Neutrophil (primary cell): ENCODE measurements around the gene SNX9.
"Not testable (repeated sequence)": the region's sequence is repeated elsewhere in the genome, so short reads cannot be mapped to it uniquely, and the experiment has no call there.

Experiments used
- H3K27ac ChIP-seq: fragments of 200-600 bp; sonication (generic); 2 replicates; pipeline ENCODE4 v1.5.1; 2016; ENCODE audit warnings: mild to moderate bottlenecking, moderate library complexity
- H3K27me3 ChIP-seq: fragments of 200-600 bp; sonication (generic); 2 replicates; pipeline ENCODE4 v1.6.0; 2016; ENCODE audit warnings: mild to moderate bottlenecking
- H3K36me3 ChIP-seq: fragments of 200-600 bp; sonication (generic); 2 replicates; pipeline ENCODE4 v1.5.1; 2017
- H3K4me1 ChIP-seq, 2 experiments: fragments of 200-600 bp in 1 of 2; sonication (generic) in 1 of 2; 1 replicate in 1 of 2; 2 replicates in 1 of 2; pipeline versions ENCODE4 v1.5.1 to v1.6.1; 2013 to 2016; ENCODE audit warnings: low read depth in 1 of 2, low read length in 1 of 2, mild to moderate bottlenecking in 1 of 2, moderate library complexity in 1 of 2; ENCODE audit not compliant: control insufficient read depth in 1 of 2, insufficient read depth in 1 of 2
- H3K4me3 ChIP-seq, 2 experiments: fragments of 200-600 bp in 1 of 2; sonication (generic) in 1 of 2; 1 replicate in 1 of 2; 2 replicates in 1 of 2; pipeline ENCODE4 v1.5.1; 2013 to 2016; ENCODE audit warnings: low read depth in 1 of 2, low read length in 1 of 2, mild to moderate bottlenecking in 1 of 2, moderate library complexity in 1 of 2
- H3K9me3 ChIP-seq: fragments of 200-600 bp; sonication (generic); 2 replicates; pipeline ENCODE4 v1.5.1; 2016
- CTCF ChIP-seq: fragments of 200-600 bp; sonication (generic); IDR thresholded peaks from 2 replicates; pipeline ENCODE4 v1.5.1; 2016; ENCODE audit warnings: antibody characterized with exemption

Gene SNX9

GRCh38 chr6:157839606-157840005 lies 16.6 kb downstream of the SNX9 start:
- Histone ChIP-seq H3K9me3 (no peaks in the 10 kb centered on the region), H3K4me1 (no peaks in the 10 kb centered on the region), H3K27ac (no peak overlapping the region), H3K4me3 (no peak overlapping the region), H3K27me3 (no peaks in the 10 kb centered on the region), H3K36me3 (no peaks in the 10 kb centered on the region)
- no peak for TF ChIP-seq CTCF

- TF ChIP-seq CTCF = no peak
- Histone ChIP-seq H3K9me3 (no peaks in the 10 kb centered on the region), H3K27me3 (no peaks in the 10 kb centered on the region), H3K36me3 (no peaks in the 10 kb centered on the region), H3K4me3 (no peak overlapping the region), H3K27ac (no peak overlapping the region), H3K4me1 (no peaks in the 10 kb centered on the region)
Observed at GRCh38 chr6:157840261-157840660, 17.2 kb downstream of the SNX9 start.

GRCh38 chr6:157840776-157841175 lies 17.7 kb downstream of the SNX9 start:
- Histone ChIP-seq H3K4me1 (no peaks in the 10 kb centered on the region), H3K27me3 (no peaks in the 10 kb centered on the region), H3K27ac (no peak overlapping the region), H3K36me3 (no peaks in the 10 kb centered on the region), H3K4me3 (no peak overlapping the region), H3K9me3 (no peaks in the 10 kb centered on the region)
- no peak for TF ChIP-seq CTCF

GRCh38 chr6:157841211-157841840 lies 18.3 kb downstream of the SNX9 start:
- no peak for TF ChIP-seq CTCF
- no peaks in the 10 kb centered on the region for H3K9me3 ChIP-seq
- H3K27me3 ChIP-seq = no peaks in the 10 kb centered on the region
- no peak overlapping the region for H3K27ac ChIP-seq
- H3K4me1 ChIP-seq = no peaks in the 10 kb centered on the region
- H3K36me3 ChIP-seq = no peaks in the 10 kb centered on the region
- no peak overlapping the region for H3K4me3 ChIP-seq

GRCh38 chr6:157842212-157842611 lies 19.2 kb downstream of the SNX9 start:
- TF ChIP-seq CTCF = no peak
- H3K27me3 ChIP-seq = no peaks in the 10 kb centered on the region
- H3K27ac ChIP-seq = no peak overlapping the region
- H3K9me3 ChIP-seq = no peaks in the 10 kb centered on the region
- H3K4me3 ChIP-seq = no peak overlapping the region
- no peaks in the 10 kb centered on the region for H3K36me3 ChIP-seq
- H3K4me1 ChIP-seq = no peaks in the 10 kb centered on the region

- H3K4me1 ChIP-seq, H3K36me3 ChIP-seq, H3K27ac ChIP-seq, H3K4me3 ChIP-seq, H3K9me3 ChIP-seq, H3K27me3 ChIP-seq: not testable (repeated sequence)
Observed at GRCh38 chr6:157844196-157844595, 21.1 kb downstream of the SNX9 start.
